OCI-LY1 (cell line): ENCODE data around the gene DDOST.

ENCODE experiments used
- H2AFZ ChIP-seq: fragments of 200-600 bp; sonication (generic), shearing (Covaris generic); 2 replicates; pipeline ENCODE4 v1.6.0; 2014; ENCODE audit warnings: antibody characterized with exemption, mild to moderate bottlenecking, low read length
- H3F3A ChIP-seq: fragments of 200-600 bp; sonication (generic), shearing (Covaris generic); 2 replicates; pipeline ENCODE4 v1.6.0; 2014; ENCODE audit warnings: mild to moderate bottlenecking, antibody characterized with exemption, low read length, moderate library complexity; ENCODE audit not compliant: insufficient read depth
- H3K27ac ChIP-seq: fragments of 200-600 bp; sonication (generic); 2 replicates; pipeline ENCODE4 v1.5.1; 2014; ENCODE audit warnings: low read length, mixed run types, mild to moderate bottlenecking, low read depth; ENCODE audit not compliant: poor library complexity, severe bottlenecking
- H3K27me3 ChIP-seq: fragments of 200-600 bp; sonication (generic); 2 replicates; pipeline ENCODE4 v1.6.0; 2014; ENCODE audit warnings: antibody characterized with exemption, mild to moderate bottlenecking, low read length, moderate library complexity; ENCODE audit not compliant: insufficient read depth
- H3K36me3 ChIP-seq: fragments of 200-600 bp; sonication (generic); 2 replicates; pipeline ENCODE4 v1.6.1; 2014; ENCODE audit warnings: mild to moderate bottlenecking, antibody characterized with exemption, low read length, moderate library complexity, mixed read lengths; ENCODE audit not compliant: insufficient read depth
- H3K4me1 ChIP-seq: fragments of 200-600 bp; sonication (generic); 2 replicates; pipeline ENCODE4 v1.5.1; 2014; ENCODE audit warnings: mild to moderate bottlenecking, low read length, moderate library complexity; ENCODE audit not compliant: insufficient read depth, severe bottlenecking
- H3K4me2 ChIP-seq: fragments of 200-600 bp; sonication (generic), shearing (Covaris generic); 2 replicates; pipeline ENCODE4 v1.6.1; 2014; ENCODE audit warnings: low read length
- H3K4me3 ChIP-seq: fragments of 200-600 bp; sonication (generic); 2 replicates; pipeline ENCODE4 v1.5.1; 2014; ENCODE audit warnings: low read length, low read depth, mild to moderate bottlenecking, mixed read lengths; ENCODE audit not compliant: poor library complexity, severe bottlenecking
- H3K79me2 ChIP-seq: fragments of 200-600 bp; shearing (Covaris generic); 2 replicates; pipeline ENCODE4 v1.6.1; 2016; ENCODE audit warnings: mixed run types, low read length, mixed read lengths; ENCODE audit not compliant: insufficient read depth
- H3K9ac ChIP-seq: fragments of 200-600 bp; sonication (generic), shearing (Covaris generic); 2 replicates; pipeline ENCODE4 v1.6.1; 2014; ENCODE audit warnings: mild to moderate bottlenecking, low read length, mixed read lengths
- H3K9me2 ChIP-seq: fragments of 200-600 bp; sonication (generic), shearing (Covaris generic); 2 replicates; pipeline ENCODE4 v1.6.1; 2014; ENCODE audit warnings: low read depth, mild to moderate bottlenecking, low read length, mixed read lengths
- H3K9me3 ChIP-seq: fragments of 200-600 bp; shearing (Covaris generic); 2 replicates; pipeline ENCODE4 v1.6.1; 2014; ENCODE audit warnings: low read length, mixed read lengths
- H4K20me1 ChIP-seq: fragments of 200-600 bp; sonication (generic), shearing (Covaris generic); 2 replicates; pipeline ENCODE4 v1.6.0; 2016; ENCODE audit warnings: mild to moderate bottlenecking, low read length; ENCODE audit not compliant: insufficient read depth
- CTCF ChIP-seq: fragments of 200-600 bp; sonication (generic), shearing (Covaris generic); IDR thresholded peaks from 2 replicates; pipeline ENCODE4 v1.5.1; 2017; ENCODE audit warnings: mild to moderate bottlenecking, antibody characterized with exemption, low read length, moderate library complexity, mixed read lengths
- EZH2 ChIP-seq: fragments of 200-600 bp; sonication (generic), shearing (Covaris generic); IDR thresholded peaks from 2 replicates; pipeline ENCODE4 v1.8.0; 2017; ENCODE audit warnings: borderline replicate concordance, mixed run types, mild to moderate bottlenecking, antibody characterized with exemption, low read length, moderate library complexity, mixed read lengths

DDOST gene

DNA sequence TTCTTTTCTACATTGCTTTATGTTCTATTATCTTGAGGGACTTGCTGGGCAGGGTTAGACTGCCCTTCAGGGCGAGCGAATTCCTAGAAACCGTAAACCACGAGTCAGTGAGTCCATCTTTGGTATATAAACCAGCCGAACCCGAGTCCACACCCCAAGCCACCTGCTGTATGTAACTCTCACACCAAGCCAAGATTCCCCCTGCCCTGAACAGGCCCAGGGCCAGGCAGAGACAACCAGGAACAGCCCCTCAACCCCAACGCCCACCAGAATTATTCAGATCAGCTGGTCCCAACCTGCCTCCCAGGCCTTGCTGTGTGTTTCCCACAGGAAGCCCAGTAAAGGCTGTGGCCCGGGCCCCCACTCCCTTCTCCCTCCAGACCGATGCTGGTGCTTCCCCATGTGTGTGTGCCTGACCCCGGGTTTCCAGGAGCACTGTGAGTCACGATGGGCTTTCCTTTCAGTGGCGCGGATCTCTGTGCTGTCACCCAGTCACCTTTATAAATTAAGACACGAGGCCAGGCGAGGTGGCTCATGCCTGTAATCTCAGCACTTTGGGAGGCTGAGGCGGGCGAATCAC is 39.6 kb upstream of the DDOST start:
- TF ChIP-seq EZH2, result no peak
- TF ChIP-seq CTCF, result no peak
- Histone ChIP-seq H3K4me1 (peaks cover 3% of the 10 kb centered on the region), H3K36me3 (no peaks in the 10 kb centered on the region), H3K4me3 (no peak overlapping the region), H4K20me1 (no peaks in the 10 kb centered on the region), H3K9ac (no peak overlapping the region), H3K4me2 (no peak overlapping the region), H3K27ac (no peak overlapping the region), H3K27me3 (no peaks in the 10 kb centered on the region; the same call in 1 of the 2 replicates), H3K9me2 (no peaks in the 10 kb centered on the region), H3K79me2 (no peaks in the 10 kb centered on the region), H3F3A (no peaks in the 10 kb centered on the region), H3K9me3 (no peaks in the 10 kb centered on the region), H2AFZ (no peak overlapping the region)

GRCh38 chr1:20699558-20699957 is 38.4 kb upstream of the DDOST start:
- Histone ChIP-seq H3K79me2 (no peaks in the 10 kb centered on the region), H2AFZ (no peak overlapping the region), H3K4me2 (no peak overlapping the region), H3K4me3 (no peak overlapping the region), H3K9me3 (no peaks in the 10 kb centered on the region), H3K27ac (no peak overlapping the region), H3K27me3 (no peaks in the 10 kb centered on the region; the same call in 1 of the 2 replicates), H3K9me2 (no peaks in the 10 kb centered on the region), H3F3A (no peaks in the 10 kb centered on the region), H3K4me1 (peaks cover 3% of the 10 kb centered on the region), H4K20me1 (no peaks in the 10 kb centered on the region), H3K9ac (no peak overlapping the region), H3K36me3 (no peaks in the 10 kb centered on the region)
- TF ChIP-seq CTCF (no peak), EZH2 (no peak)

DNA sequence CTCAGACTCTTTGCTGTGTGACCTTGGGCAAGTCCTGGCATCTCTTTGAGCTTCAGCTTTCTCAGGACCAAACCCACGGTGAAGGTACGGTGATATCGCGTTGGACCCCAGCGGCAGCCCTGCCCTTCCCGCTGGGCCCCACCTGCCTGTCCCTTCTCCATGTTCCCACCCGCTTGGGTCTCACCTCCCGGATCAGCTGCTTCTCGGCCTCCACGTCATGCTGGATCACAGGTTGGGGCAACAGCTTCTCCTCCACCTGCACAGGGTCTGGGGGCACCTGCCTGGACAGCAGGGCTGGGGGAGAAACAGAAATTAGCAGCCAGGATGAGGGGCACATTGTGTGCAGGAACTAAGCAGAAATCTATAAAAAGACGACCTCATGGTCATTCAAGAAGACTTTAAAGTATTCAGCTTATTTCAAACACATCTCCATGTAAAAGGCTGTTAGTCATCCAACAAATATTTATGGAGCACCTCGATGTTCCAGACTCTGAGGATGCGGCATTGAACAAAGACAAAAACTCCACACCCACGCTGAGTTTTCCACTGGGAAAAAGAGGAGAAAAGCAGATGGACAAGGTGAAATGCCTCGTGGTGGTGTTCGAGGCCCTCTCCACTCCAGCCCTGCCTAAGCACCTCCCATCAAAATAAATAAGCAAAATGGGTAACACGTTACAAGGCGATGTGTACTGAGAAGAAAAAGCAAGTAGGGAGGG is 37.2 kb upstream of the DDOST start:
- no peaks in the 10 kb centered on the region for H3K79me2 ChIP-seq
- H3K9ac ChIP-seq, result no peak overlapping the region
- no peak overlapping the region for H3K4me3 ChIP-seq
- no peak overlapping the region for H2AFZ ChIP-seq
- H3K9me3 ChIP-seq, result no peaks in the 10 kb centered on the region
- no peak overlapping the region for H3K27ac ChIP-seq
- H3K36me3 ChIP-seq, result no peaks in the 10 kb centered on the region
- no peaks in the 10 kb centered on the region; the same call in 1 of the 2 replicates for H3K27me3 ChIP-seq
- no peaks in the 10 kb centered on the region for H3K9me2 ChIP-seq
- H3K4me1 ChIP-seq, result peaks cover 3% of the 10 kb centered on the region
- H4K20me1 ChIP-seq, result no peaks in the 10 kb centered on the region
- H3K4me2 ChIP-seq, result no peak overlapping the region
- no peak for TF ChIP-seq CTCF
- H3F3A ChIP-seq, result no peaks in the 10 kb centered on the region
